GM19372 (cell line): Measurements from ENCODE around the gene STK11.
"Not testable (repeated sequence)": the region's sequence is repeated elsewhere in the genome, so short reads cannot be mapped to it uniquely, and the experiment has no call there.

Source experiments
- ATAC-seq: cut with Tn5 transposase; IDR thresholded peaks from one replicate; pipeline ENCODE4 v1.9.1; 2021; ENCODE audit warnings: mild to moderate bottlenecking, low read depth, moderate library complexity; ENCODE audit not compliant: unreplicated experiment

The STK11 gene

DNA sequence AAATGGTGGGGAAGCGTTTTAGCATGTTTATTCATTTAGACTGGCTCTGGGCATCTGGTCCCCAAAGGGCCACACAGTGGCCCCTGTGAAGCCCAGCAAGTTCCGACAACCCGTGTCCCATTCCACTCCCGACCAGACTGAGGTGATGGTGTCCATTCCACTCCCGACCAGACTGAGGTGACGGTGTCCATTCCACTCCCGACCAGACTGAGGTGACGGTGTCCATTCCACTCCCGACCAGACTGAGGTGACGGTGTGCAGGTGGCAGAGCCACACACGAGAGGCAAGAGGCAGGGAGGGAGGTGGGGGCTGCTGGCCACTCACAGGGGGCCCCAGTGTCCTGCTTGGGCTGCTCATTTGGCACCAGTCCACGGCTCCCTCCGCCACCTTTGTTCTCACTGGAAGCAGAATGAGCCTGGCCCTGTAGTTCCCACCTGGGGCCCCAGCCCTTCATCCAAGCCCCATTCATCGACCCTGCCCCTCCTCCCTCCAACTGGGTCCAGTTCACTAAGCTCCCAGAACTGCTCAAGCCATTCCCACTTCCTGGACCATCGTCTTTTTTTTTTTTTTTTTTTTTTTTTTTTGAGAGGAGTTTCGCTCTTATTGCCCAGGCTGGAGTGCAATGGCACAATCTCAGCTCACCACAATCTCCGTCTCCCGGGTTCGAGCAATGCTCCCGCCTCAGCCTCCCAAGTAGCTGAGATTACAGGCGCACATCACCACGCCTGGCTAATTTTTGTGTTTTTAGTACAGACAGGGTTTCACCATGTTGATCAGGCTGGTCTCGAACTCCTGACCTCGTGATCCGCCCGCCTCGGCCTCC lies 40.9 kb downstream of the STK11 start:
- not testable (repeated sequence) for ATAC-seq

DNA sequence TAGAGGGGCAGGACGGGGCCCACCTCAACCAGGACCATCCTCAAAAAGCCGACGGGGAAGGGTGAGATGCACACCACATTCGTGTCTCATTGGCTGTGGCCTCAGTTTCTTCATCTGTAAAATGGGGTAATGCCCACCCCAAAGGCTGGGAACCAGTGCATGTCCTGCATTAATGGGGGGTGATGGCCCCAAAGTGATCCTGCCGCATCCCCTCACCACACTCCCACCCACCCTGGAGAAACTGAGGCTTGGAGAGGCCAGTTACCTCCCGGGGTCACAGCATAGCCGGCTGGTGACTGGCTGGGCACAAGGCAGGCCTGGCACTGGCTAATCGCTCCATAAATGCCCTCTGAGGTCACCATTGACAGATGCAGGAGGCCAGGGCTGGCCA lies 42.2 kb downstream of the STK11 start:
- no peak for ATAC-seq

DNA sequence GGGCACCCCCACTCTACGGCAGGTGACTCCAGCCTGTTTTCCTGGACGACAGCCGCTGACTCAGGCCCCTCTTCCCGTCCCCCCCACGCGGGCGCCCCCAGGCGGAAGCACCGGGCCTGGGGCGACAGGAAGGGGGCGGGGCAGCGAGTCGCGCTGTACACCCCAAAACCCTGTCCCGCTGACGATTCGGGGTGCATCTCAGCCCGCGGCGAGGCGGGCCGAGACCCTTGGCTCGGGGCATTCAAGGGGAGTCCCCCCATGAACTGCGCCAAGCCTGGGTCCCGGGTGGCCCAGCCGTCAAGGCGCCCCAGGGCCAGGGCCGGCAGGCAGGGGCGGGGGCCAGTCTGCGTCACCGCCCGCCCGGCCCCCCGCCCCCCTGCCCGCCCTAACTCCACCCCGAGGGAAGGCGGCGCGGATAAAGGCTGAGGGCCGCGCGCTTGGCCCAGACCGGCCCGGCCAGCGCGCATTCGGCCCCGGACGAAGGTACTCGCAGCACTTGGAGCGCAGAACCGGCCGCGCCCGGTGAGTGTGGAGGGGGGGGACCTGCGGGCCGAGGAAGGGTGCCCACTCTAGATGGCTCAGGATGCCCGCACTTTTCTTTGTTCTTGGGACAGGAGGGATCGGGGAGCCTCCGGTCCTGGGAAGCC lies 42.7 kb downstream of the STK11 start, which contains the start of gene MIDN:
MIDN (plus strand) TSS at position 445 of the 647 bp plus-strand sequence. CDS start 1,714 bp downstream, outside the sequence.
- peak; percentile 12 for ATAC-seq

DNA sequence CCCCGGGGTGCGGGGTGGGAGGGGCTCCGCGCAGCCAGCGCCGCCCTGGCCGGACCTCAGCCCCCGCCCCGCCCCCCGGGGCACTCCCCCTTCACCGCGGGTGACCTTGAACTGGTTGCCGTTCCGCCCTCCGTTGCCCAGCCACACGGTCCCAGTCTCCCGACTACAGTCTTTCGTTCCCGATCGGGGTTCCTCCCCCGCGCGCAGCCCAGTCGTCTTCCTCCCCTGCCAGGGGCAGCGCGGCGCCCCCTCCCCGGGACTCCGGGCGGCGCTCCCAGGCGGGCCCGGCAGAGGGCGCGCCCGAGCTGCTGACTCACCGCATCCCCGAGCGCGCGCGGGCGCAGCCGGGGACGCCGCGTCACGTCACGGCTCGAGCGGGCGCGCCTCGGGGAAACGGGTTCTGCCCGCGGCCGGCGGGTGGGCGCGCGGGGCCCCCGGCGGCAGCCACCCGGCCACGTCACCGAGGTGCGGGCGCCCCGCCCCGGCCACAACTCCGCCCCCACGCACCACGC lies 43.3 kb downstream of the STK11 start:
- ATAC-seq, result peak; percentile 27

DNA sequence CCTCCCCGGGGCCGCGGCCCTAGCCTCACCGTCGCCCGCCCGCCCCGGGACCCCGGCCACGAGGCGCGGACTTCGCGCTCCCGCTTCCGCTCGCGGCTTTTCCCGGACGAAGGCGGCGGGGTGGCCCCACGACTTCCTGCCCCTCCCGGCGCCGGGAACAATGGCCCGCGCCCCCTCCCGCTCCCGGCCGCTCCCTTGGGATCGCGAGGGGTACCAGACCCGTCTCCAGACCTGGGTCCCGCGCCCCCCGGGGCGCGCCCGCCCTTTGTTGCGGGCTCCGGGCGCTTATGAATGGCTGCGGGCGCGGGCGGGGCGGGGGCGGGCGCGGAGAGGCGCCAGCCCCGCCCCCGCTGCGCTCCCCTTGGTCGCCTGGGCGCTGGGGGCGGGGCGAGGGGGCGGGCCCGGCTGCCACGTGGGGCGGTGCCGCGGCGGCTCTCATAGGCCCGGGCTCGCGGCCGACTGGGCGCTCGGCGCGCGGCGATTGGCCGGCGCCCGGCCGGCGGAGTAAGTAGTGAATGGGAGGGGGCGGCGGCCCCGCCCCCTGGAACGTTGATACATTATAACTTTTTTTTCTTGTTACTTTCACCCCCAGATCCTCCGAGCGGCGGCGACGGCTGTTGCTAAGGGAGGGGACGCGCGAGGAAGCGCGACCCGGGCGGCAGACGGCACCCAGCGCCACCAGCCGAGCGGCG lies 43.9 kb downstream of the STK11 start:
- ATAC-seq, result peak; percentile 45

DNA sequence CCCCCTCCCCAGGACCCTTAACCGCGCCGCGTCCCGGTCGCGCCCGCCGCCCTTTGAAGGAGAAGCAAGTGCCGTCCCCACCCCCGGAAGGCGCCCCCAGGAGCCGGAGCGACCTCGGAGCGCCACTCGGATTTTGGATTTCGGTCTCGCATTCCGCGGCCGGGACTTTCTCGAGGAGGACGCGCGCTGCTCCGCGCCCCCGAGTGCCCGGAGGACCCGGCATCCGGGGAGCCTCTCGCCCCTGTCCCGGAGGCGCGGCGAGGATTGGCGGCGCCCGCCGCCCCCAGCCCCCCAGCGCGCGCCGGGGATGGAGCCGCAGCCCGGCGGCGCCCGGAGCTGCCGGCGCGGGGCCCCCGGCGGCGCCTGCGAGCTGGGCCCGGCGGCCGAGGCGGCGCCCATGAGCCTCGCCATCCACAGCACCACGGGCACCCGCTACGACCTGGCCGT lies 44.4 kb downstream of the STK11 start:
- ATAC-seq, result no peak

DNA sequence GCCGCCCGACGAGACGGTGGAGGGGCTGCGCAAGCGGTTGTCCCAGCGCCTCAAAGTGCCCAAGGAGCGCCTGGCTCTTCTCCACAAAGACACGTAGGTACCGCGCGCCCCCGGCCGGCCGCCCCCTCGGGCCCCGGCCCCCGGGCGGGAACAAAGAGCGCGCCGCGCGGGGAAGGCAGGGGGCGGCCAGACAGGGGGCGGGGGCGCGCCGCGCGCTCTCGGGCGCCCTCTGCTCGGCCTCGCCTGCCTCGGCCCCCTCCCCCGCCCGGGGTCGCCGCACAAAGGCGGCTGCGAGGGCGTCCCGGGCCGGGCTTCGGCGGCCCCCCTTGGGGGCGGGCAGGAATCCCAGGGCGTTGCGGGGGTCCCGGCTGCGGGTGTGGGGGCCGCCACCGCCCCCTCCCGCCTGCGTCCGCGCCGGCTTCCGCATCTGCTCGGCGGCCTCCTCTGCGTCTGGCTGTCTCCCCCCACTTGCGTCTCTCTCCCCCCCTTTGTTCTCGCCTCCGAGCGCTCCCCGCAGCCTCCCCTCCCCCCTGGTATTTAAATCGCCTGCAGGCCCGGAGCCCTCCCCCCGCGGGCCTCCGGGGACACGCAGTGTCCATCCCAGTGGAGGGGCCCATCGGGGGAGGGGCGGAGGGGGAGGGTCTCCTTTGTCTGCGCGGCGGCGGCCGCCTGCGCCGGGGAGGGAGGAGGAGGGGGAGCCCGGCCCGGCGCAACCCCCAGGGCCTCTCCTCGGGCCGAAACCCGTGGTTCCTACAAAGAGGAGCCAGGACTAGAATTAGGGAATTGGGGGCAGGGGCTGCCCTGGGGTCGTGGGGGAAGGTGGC lies 45.1 kb downstream of the STK11 start:
- no peak for ATAC-seq

DNA sequence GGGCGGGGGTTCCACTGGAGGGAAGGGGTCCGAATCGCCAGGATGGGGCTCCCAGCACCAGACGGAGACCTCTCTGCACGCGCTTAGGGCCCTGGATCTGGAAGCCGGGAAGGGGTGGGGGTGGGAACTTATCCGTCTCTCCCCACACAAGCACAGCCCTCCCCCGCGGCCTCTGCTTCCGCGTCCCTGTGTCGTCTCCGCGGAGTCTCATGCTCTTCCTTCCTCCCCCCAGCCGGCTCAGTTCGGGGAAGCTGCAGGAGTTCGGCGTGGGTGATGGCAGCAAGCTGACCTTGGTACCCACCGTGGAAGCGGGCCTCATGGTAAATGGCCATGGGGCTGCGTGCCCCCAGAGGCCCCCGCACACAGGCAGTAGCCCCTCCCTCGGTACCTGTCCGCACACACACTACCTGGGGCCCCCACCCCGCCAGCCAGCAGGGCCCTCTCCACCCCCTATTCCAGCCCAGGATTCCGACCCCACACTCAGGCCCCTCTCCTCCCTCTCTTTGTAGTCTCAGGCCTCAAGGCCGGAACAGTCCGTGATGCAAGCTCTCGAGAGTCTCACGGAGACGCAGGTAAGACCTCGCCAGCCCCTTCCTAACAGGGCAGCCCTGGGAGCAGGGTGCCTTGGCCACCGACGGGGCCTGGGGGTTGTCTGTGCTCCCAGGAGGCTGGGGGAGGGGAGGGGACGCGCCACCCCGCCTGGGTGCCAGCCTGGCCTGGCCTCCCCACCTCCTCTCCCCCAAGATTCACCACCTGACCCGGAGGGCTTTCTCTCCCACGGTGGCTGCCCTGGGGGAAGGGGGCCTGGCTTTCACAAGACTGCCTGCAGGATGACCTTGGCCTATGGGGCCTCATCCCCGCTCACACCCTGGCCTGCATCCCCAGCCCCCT lies 46.0 kb downstream of the STK11 start:
- no peak for ATAC-seq

DNA sequence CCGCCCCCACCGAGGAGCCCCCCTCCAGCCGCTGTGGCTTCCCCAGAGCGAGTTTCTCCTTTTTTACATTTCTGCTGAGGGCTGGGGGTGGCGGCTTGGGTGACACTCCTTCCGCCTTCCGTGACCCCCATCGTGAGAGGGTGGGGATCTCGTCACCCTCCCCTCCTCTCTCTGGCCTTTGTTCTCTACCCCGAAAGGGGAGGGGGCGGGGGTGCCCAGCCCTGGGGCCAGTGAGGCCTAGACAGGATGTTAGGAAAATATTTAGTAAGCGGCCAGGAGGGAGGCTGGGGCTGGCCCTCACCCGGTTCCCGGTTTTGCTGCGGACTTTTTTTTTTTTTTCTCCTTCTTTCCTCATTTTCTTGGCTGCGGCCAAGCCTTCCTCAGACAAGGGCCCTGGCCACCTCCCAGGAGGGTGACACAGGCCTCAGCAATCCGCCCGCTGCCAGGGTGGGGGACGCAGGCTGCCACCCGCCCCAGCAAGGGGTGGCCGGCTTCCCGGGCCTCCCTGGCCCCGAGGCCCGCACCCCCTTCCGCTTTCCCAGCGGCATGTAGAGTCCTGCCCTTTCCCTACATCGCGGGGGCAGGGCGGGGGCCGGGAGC lies 46.7 kb downstream of the STK11 start:
- no peak for ATAC-seq

DNA sequence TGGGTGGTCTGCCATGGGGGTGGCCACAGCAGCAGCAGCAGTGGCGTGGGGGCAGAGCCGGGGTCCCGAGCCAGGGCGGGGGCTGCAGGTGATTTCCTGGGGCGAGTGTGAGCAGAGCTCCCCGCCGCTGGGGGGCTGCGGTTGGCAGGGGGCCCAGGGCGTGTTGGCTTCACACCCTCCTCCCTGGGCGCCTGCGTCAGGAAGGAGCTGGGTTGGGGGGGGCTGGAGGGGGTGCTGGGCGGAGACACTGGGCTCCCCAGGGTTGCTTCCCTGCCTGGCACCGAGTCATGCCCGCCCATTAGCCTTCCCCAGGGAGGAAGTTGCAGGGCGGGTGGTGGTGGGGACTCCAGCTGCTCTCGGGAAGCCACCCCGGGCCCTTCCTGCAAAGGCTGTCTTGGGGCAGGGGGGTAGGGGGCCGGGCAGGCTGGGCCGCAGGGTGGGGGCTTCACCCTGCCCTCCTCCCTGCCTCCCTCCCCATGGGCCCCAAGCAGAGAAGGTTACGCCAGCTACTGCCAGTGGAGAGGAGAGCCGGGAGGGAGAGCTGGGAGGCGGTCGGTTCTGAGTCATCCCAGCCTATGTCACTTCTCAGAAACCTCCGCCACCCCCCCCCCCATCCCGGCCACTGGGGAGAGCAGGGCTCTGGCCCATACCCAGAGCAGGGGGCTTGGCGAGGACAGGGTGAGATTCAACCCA lies 47.4 kb downstream of the STK11 start:
- no peak for ATAC-seq

DNA sequence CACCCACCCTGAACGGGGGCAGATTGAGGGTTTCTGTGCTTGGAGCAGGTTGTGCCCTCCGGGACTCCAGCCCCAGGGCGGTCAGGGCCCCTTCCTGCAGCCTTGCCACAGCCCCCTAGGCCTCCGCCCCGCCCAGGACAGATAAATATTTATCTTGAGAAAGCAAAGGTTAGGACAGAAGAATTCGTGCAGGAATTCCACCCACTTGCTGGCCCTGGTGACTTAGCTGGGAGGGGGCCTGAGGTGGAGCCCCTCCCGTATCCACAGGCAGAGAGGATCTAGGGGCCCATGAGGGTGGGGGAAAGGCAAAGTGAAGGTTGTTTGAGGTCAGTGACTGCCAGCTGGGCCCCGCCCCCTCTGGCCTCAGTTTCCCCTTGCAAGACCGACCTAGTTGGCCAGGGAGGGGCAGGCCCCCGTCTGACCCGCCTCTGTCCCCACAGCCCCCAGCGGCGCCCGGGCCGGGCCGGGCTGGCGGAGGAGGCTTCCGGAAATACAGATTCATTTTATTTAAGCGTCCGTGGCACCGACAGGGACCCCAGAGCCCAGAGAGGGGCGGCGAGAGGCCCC lies 48.0 kb downstream of the STK11 start:
- ATAC-seq, result no peak

DNA sequence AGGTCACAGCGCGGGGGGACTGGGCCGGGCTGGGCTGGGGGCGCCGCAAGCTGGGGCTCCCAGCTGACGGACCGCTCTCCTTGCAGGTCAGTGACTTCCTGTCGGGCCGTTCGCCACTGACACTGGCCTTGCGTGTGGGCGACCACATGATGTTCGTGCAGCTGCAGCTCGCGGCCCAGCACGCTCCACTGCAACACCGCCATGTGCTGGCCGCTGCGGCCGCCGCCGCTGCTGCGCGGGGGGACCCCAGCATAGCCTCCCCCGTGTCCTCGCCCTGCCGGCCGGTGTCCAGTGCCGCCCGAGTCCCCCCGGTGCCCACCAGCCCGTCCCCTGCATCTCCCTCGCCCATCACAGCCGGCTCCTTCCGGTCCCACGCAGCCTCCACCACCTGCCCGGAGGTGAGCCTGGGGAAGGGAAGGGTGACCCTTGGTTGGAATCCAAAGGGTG lies 48.5 kb downstream of the STK11 start:
- no peak for ATAC-seq

DNA sequence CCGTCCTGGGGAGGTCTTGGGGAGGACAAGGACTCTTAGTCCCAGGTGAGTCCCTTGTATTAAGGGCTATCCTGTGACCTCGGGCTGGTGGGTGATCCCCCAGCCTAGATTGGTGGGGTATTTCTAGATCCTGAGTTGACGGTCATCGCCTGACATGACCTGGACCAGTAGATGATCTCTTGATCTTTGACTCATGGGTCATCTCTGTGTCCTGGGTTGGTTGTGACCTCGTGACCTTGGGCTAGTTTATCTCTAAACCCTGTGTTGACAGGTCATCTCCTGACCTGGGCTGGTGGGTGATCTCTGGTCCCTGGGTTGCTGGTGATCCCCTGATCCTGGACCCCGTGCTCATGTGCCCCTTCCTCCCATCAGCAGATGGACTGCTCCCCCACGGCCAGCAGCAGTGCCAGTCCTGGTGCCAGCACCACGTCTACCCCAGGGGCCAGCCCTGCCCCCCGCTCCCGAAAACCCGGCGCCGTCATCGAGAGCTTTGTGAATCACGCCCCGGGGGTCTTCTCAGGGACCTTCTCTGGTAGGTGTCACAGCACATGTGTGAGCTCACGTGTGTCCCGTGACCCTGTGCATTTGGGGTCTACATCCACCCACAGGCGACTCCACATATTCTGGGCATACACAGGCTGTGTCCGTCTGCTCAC lies 49.1 kb downstream of the STK11 start:
- no peak for ATAC-seq

DNA sequence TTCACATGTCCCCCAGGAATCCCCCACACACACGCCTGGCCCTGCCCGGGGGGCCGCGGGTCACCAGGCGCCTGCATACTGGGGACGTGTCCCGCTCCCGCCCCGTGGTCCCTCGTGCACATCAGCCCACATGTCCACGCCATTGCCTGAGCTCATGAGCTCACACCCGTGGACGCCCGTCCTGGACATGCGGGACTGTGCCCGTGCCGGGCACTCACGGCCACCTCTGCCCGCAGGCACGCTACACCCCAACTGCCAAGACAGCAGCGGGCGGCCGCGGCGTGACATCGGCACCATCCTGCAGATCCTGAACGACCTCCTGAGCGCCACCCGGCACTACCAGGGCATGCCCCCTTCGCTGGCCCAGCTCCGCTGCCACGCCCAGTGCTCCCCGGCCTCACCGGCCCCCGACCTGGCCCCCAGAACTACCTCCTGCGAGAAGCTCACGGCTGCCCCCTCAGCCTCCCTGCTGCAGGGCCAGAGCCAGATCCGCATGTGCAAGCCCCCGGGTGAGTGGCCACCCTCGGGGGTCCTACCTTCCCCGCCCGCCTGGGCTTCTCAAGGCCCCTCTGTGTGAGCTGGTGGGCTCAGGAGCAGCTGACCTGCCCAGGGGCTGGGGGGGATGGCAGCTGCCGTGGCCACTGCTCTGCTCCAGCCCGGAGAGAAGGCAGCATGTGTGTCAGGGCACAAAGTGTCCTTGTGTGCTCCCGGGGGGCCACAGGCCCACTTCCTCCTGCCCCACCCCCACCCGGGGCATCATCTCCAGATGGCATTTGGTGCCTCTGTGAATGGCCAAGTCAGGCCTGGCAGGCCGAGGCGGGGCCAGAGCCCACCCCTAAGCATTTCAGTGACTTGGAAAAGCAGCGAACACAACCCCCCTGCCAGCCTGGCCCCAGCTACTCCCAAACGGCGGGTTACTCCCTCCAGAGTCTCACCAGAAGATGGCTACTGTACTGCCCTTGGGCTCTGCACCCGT lies 49.9 kb downstream of the STK11 start:
- no peak for ATAC-seq

DNA sequence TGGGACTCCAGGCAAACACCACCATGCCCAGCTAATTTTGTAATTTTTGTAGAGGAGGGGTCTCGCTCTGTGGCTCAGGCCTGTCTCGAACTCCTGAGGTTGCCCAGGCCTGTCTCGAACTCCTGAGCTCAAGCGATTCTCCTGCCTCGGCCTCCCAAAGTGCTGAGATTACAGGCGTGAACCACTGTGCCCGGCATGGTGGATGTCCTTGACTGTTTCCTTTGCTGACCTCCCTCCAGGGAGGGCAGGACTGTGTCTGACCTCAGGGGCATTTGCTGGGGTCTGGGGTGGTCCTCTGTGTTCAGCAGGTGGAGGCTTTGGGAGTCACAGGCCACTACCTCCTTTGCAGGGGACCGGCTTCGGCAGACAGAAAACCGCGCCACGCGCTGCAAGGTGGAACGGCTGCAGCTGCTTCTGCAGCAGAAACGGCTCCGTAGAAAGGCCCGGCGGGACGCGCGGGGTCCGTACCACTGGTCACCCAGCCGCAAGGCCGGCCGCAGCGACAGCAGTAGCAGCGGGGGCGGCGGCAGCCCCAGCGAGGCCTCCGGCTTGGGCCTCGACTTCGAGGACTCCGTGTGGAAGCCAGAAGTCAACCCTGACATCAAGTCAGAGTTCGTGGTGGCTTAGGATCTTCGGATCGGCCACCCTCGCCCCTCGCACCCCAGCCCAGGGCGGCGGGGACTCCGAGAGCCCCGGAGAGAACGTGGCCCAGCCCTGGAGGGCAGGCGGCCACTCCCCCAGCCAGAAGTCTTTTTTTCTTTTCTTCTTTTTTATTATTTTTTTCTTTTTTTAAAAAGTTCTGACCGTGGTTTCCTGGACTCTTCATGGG lies 51.3 kb downstream of the STK11 start:
- ATAC-seq, result no peak
